Measurements from ENCODE around the gene MMP1. TPM values are rescaled to one million over a fixed set of nuclear protein-coding genes. Genes with fewer than 3 reads are reported as not detected.

Gene MMP1
- total RNA-seq, 1 experiment from 2014 or later, result not detected

- TF ChIP-seq STAT6 (CRISPR knock-in tag; conservative IDR thresholded peaks at IDR 0.05; ENCODE audit: low read depth), result no peak
- no peak for TF ChIP-seq ZNF425 (CRISPR knock-in tag; conservative IDR thresholded peaks at IDR 0.05)
- no peak for TF ChIP-seq ZMAT4 (CRISPR knock-in tag; IDR thresholded peaks at IDR 0.05)
- no peak for TF ChIP-seq JAZF1 (CRISPR knock-in tag; IDR thresholded peaks at IDR 0.05)
- TF ChIP-seq ZNF138 (CRISPR knock-in tag; conservative IDR thresholded peaks at IDR 0.05), result no peak
- no peak for TF ChIP-seq ATF3 (CRISPR knock-in tag; conservative IDR thresholded peaks at IDR 0.05)
- TF ChIP-seq, protein P1, sequence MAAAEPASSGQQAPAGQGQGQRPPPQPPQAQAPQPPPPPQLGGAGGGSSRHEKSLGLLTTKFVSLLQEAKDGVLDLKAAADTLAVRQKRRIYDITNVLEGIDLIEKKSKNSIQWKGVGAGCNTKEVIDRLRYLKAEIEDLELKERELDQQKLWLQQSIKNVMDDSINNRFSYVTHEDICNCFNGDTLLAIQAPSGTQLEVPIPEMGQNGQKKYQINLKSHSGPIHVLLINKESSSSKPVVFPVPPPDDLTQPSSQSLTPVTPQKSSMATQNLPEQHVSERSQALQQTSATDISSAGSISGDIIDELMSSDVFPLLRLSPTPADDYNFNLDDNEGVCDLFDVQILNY (CRISPR knock-in tag; IDR thresholded peaks at IDR 0.05), result no peak
- no peak for TF ChIP-seq ELF4 (CRISPR knock-in tag; IDR thresholded peaks at IDR 0.05; ENCODE audit: low read depth)
- TF ChIP-seq IRF1 (CRISPR knock-in tag; IDR thresholded peaks at IDR 0.05), result no peak
- TF ChIP-seq ZNF423 (CRISPR knock-in tag; IDR thresholded peaks at IDR 0.05), result no peak
- TF ChIP-seq, protein P2, sequence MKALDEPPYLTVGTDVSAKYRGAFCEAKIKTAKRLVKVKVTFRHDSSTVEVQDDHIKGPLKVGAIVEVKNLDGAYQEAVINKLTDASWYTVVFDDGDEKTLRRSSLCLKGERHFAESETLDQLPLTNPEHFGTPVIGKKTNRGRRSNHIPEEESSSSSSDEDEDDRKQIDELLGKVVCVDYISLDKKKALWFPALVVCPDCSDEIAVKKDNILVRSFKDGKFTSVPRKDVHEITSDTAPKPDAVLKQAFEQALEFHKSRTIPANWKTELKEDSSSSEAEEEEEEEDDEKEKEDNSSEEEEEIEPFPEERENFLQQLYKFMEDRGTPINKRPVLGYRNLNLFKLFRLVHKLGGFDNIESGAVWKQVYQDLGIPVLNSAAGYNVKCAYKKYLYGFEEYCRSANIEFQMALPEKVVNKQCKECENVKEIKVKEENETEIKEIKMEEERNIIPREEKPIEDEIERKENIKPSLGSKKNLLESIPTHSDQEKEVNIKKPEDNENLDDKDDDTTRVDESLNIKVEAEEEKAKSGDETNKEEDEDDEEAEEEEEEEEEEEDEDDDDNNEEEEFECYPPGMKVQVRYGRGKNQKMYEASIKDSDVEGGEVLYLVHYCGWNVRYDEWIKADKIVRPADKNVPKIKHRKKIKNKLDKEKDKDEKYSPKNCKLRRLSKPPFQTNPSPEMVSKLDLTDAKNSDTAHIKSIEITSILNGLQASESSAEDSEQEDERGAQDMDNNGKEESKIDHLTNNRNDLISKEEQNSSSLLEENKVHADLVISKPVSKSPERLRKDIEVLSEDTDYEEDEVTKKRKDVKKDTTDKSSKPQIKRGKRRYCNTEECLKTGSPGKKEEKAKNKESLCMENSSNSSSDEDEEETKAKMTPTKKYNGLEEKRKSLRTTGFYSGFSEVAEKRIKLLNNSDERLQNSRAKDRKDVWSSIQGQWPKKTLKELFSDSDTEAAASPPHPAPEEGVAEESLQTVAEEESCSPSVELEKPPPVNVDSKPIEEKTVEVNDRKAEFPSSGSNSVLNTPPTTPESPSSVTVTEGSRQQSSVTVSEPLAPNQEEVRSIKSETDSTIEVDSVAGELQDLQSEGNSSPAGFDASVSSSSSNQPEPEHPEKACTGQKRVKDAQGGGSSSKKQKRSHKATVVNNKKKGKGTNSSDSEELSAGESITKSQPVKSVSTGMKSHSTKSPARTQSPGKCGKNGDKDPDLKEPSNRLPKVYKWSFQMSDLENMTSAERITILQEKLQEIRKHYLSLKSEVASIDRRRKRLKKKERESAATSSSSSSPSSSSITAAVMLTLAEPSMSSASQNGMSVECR (CRISPR knock-in tag; IDR thresholded peaks at IDR 0.05; ENCODE audit: borderline replicate concordance), result no peak
- TF ChIP-seq FOXP1 (CRISPR knock-in tag; IDR thresholded peaks at IDR 0.05; ENCODE audit: borderline replicate concordance), result no peak
- Mint-ChIP-seq H3K9me3 (no peaks in the 10 kb centered on the region), H3K4me3 (no peak overlapping the region), H3K27me3 (ENCODE audit: low read depth) (no peaks in the 10 kb centered on the region), H3K27ac (no peak overlapping the region), H3K36me3 (no peaks in the 10 kb centered on the region), H3K4me1 (peaks cover 31% of the 10 kb centered on the region)
- ATAC-seq, result no peak
- no peak for DNase-seq (ENCODE audit: low spot score)
- ChIA-PET POLR2A (no interaction called here), CTCF (interaction anchor here (1.0 kb wide), 1 partner anchor 104 kb away, joined by 4 read pairs; no protein-coding TSS in a partner anchor)
Observed at GRCh38 chr11:102837646-102838045, 39.7 kb upstream of the MMP1 start.

DNA sequence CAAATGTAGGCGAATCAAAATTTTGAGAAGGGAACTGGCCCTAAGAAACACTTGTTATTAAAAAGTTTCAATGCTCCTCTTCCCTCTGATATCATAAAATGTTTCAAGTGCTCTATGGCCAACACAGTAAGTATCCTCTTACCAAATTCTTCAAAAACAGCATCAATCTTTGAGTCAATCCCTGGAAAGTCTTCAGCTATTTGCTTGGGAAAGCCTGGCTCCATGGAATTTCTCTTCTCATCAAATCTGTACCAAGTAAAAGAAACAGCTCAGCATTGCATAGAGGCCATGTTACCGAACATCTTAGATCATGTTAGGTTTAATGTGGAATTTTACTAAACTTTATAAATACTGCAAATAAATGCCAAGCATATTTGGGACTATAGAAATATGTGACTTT, 39.2 kb upstream of the MMP1 start:
- ChIA-PET POLR2A (no interaction called here), CTCF (interaction anchor here (1.0 kb wide), 1 partner anchor 105 kb away, joined by 4 read pairs; no protein-coding TSS in a partner anchor)
- TF ChIP-seq IRF1 (CRISPR knock-in tag; IDR thresholded peaks at IDR 0.05), result no peak
- Mint-ChIP-seq H3K27me3 (ENCODE audit: low read depth) (no peaks in the 10 kb centered on the region), H3K4me3 (no peak overlapping the region), H3K27ac (no peak overlapping the region), H3K9me3 (no peaks in the 10 kb centered on the region), H3K4me1 (peaks cover 31% of the 10 kb centered on the region), H3K36me3 (no peaks in the 10 kb centered on the region)
- ATAC-seq (no peak), DNase-seq (ENCODE audit: low spot score) (no peak)

Data from WTC11 (cell line).